ENCODE data around the gene HAPLN1. TPM values are rescaled to one million over a fixed set of nuclear protein-coding genes. Genes with fewer than 3 reads are reported as not detected.

Gene HAPLN1
- total and polyA plus RNA-seq, 2 of the 8 experiments (the other 6 are each of a cell fraction or from before 2014, with no cell fraction given), result 0.56 to 2.1 TPM

GRCh38 chr5:83750749-83751148, 30.1 kb upstream of the HAPLN1 start (continued):
- no peak for TF ChIP-seq USF2 (IDR thresholded peaks at IDR 0.05; ENCODE audit: low read length)
